ENCODE results near the gene DDX46.
"Not testable (repeated sequence)": the region's sequence is repeated elsewhere in the genome, so short reads cannot be mapped to it uniquely, and the experiment has no call there.

Gene DDX46

DNA sequence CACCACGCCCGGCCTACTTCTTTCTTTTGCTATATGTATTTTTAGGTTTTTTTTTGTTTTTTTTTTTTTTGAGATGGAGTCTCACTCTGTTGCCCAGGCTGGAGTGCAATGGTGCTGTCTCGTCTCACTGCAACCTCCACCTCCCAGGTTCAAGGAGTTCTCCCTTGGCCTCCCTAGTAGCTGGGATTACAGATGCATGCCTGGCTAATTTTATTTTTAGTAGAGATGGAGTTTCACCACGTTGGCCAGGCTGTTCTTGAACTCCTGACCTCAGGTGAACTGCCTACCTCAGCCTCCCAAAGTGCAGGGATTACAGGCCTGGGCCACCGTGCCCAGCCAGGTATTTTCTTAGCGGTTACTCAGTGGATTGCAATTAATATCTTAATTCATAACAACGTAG lies 63.3 kb downstream of the DDX46 start:
- TF ChIP-seq, protein P1, sequence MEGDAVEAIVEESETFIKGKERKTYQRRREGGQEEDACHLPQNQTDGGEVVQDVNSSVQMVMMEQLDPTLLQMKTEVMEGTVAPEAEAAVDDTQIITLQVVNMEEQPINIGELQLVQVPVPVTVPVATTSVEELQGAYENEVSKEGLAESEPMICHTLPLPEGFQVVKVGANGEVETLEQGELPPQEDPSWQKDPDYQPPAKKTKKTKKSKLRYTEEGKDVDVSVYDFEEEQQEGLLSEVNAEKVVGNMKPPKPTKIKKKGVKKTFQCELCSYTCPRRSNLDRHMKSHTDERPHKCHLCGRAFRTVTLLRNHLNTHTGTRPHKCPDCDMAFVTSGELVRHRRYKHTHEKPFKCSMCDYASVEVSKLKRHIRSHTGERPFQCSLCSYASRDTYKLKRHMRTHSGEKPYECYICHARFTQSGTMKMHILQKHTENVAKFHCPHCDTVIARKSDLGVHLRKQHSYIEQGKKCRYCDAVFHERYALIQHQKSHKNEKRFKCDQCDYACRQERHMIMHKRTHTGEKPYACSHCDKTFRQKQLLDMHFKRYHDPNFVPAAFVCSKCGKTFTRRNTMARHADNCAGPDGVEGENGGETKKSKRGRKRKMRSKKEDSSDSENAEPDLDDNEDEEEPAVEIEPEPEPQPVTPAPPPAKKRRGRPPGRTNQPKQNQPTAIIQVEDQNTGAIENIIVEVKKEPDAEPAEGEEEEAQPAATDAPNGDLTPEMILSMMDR (IDR thresholded peaks at IDR 0.05; ENCODE audit: low read depth, low read length, missing control alignments): no peak
- no peak overlapping the region for H3K4me3 ChIP-seq (replicated peaks; ENCODE audit: low read depth, low read length)
- DNase-seq (ENCODE audit: extremely low read depth, low read depth): no peak

DNA sequence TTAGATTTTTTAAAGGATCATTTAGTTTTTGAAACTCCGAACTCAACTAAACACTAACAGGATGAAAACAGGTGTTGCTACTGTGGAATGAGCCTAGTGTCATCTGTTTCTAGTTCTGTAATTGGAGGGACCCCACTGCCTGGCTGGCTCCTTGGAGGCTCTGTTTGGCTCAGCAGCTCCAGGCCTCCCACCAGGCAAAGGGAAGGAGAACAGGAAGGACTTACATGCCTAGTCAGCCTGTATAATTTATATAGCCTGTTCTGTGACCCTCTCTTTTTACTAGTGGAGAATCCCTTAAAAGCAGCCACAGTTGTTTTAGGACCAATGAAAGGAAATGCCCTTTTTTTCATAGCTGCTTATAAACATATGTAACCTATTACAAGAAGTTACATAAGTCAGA lies 66.1 kb downstream of the DDX46 start:
- TF ChIP-seq, protein P1 (IDR thresholded peaks at IDR 0.05; ENCODE audit: low read depth, low read length, missing control alignments): no peak
- H3K4me3 ChIP-seq (replicated peaks; ENCODE audit: low read depth, low read length): no peak overlapping the region
- no peak for DNase-seq (ENCODE audit: extremely low read depth, low read depth)

DNA sequence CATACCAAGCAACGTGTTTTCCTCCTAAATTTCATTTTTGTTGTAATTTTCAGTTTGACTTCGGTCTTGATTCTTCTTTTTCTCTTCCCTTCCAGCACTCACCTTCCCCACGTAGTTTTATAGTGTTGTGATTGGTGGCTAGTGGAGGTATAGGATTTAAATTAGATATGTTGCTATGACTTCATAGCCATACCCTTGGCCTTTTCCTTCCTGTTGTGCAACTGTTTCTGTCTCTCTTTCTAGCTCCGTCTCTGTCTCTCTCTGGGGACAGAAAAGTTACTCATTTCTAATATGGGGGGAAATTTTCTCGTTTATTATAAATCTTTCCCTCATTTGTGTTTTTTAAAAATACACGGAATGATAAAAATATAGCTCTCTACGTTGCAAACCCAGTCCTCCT lies 66.6 kb downstream of the DDX46 start:
- no peak overlapping the region for H3K4me3 ChIP-seq (replicated peaks; ENCODE audit: low read depth, low read length)
- TF ChIP-seq, protein P1 (IDR thresholded peaks at IDR 0.05; ENCODE audit: low read depth, low read length, missing control alignments): no peak
- no peak for DNase-seq (ENCODE audit: extremely low read depth, low read depth)

DNA sequence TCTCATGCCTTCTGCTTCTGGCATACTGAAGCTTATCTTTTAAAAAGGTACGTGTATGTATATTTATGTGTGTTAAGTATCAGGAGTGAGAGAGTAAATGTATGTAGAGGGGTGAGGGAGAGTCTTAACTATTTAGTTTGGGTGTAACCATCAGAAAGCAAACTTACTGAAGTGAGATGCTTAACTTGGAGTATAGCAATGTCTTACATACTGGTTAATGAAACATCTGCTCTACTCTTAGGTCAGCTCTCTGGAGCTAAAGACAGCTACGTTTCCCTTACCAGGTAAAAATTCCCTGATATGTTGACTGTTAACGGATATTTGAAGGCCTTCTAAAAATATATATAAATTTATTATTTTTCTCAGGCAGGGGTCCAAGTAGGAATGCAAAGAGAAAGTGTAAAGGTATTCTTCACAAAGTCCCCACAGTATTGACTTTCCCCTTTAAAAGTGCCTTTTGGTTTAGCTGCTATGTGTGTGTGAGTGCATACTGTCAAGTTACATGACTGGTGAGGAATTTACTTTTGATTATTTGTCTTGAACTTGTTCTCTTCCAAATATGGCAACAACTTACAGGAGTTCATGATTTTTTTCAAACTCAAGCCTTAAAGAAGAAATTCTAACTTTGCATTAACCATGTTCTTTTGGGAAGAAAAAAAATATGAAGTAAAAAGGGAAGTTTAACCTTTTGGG lies 74.9 kb downstream of the DDX46 start:
- H3K4me3 ChIP-seq (replicated peaks; ENCODE audit: low read depth, low read length): no peak overlapping the region
- no peak for DNase-seq (ENCODE audit: extremely low read depth, low read depth)
- TF ChIP-seq, protein P1 (IDR thresholded peaks at IDR 0.05; ENCODE audit: low read depth, low read length, missing control alignments): no peak

DNA sequence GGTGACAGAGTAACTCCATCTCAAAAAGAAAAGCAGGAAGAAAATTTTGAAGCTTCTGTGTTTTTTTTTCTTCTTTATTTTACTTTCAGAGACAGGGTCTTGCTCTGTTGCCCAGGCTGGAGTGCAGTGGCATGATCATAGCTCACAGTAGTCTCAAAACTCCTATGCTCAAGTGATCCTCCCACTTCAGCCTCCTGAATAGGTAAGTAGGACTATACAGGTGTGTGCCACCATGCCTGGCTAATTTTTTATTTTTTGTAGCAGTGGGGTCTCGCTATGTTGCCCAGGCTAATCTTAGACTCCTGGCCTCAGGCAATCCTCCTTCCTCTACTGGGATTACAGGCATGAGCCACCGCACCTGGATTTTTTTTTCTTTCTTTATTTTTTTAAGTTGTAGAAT lies 77.0 kb downstream of the DDX46 start:
- no peak overlapping the region for H3K4me3 ChIP-seq (replicated peaks; ENCODE audit: low read depth, low read length)
- TF ChIP-seq, protein P1 (IDR thresholded peaks at IDR 0.05; ENCODE audit: low read depth, low read length, missing control alignments): no peak
- no peak for DNase-seq (ENCODE audit: extremely low read depth, low read depth)

DNA sequence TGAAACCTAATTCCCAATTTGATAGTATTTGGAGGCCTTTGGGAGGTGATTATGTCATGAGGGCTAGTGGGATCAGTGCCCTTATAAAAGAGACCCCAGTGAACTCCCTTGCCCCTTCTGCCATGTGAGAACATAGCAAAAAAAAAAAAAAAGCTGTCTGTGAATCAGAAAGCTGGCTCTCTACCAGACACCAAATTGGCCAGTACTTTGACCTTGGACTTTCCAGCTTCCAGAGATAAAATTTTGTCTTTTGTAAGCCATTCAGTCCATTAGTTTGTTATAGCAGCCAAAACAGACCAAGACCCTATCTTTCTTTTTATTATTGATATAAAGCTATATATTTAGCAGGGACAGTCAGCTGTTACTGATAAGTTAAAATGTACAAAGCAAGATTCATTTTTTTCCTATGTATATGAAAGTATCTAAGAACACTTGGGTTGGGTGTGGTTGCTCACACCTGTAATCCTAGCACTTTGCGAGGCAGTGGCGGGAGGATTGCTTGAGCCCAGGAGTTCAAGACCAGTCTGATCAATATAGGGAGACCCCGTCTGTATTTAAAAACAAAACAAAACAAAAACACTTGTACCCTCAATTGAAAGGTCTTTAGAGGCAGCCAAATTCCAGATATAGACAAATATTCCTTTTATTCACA lies 79.1 kb downstream of the DDX46 start:
- no peak overlapping the region for H3K4me3 ChIP-seq (replicated peaks; ENCODE audit: low read depth, low read length)
- no peak for DNase-seq (ENCODE audit: extremely low read depth, low read depth)
- TF ChIP-seq, protein P1 (IDR thresholded peaks at IDR 0.05; ENCODE audit: low read depth, low read length, missing control alignments): no peak

DNA sequence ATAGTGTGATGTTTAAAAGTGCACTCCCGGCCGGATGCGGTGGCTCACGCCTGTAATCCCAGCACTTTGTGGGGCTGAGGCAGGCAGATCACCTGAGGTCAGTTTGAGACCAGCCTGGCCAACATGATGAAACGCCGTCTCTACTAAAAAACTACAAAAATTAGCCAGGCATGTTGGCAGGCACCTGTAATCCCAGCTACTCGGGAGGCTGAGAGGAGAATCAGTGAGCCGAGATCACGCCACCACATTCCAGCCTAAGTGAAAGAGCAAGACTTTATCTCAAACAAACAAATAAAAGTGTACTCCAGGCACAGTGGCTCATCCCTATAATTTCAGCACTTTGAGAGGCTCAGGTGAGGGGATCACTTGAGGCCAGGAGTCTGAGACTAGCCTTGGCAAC lies 79.8 kb downstream of the DDX46 start:
- DNase-seq (ENCODE audit: extremely low read depth, low read depth); H3K4me3 ChIP-seq (replicated peaks; ENCODE audit: low read depth, low read length): not testable (repeated sequence)
